ENCODE data around the gene YAF2. TPM values are rescaled to one million over a fixed set of nuclear protein-coding genes. Genes with fewer than 3 reads are reported as not detected.
A peak's percentile ranks its signal among the peaks of the same experiment; 100 is the strongest.

YAF2 gene
- total RNA-seq: 30.5 and 33.8 TPM in 2 replicates
- long read RNA-seq, full-length matches to known transcripts: 6 of 14 reads
- long read RNA-seq, partial matches to known transcripts: 1 of 14 reads
- long read RNA-seq, other reads (novel, unspliced or antisense): 7 of 14 reads

DNA sequence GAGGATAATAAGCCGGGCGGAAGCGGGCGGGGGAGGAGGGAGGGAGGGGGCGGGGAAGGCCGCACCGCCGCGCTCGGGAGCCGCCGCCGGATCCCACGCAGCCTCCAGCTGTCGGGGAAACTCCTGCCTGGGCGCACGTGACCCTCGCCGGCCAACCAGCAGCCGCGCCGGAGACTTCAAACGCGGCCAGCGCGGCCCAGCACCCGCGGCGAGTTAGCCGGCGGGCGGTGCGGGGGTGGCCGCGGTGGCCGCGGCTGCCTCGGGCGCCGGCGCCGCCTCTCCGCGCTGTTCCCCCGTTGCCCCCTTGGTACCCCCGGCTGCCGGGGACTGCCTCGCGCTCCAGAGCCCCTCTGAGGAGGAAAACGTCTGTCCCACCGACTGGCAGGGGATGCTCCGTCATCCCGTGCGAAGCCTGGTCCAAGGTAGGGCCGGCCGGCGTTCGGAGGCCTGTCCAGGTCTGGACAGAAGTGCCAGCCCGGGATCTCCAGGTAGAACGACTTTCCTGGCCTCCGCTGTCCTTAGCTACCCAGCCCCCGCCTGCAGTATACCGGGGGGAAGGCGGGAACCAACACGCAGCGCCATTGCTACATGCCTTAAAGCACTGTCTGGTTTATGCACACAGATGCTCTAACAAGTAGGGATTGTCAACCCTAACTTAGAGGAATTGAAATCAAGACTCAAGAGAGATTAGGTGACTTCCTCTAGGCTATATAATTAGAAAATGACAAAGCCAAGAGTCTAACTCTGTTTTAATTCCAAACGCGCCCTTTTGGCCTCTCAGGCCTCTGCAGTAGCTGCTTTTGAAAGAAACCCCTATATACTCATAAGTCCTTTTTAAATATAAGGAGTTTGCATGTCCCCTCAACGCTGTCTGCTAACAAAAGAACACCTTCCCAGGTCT is at the start of gene YAF2:
TSS of gene YAF2 (minus strand) at position 9 of the 901 bp plus-strand sequence. CDS start 68 bp downstream, outside the sequence.
- peak within 1 kb of the TSS; percentile 89 for H3K4me3 Mint-ChIP-seq (ENCODE audit: low read depth)
- DNase-seq (ENCODE audit: low spot score, unreplicated experiment): peak; percentile 83
- peaks cover 3% of the 10 kb centered on the region for H3K27me3 Mint-ChIP-seq
- TF ChIP-seq, protein P1, sequence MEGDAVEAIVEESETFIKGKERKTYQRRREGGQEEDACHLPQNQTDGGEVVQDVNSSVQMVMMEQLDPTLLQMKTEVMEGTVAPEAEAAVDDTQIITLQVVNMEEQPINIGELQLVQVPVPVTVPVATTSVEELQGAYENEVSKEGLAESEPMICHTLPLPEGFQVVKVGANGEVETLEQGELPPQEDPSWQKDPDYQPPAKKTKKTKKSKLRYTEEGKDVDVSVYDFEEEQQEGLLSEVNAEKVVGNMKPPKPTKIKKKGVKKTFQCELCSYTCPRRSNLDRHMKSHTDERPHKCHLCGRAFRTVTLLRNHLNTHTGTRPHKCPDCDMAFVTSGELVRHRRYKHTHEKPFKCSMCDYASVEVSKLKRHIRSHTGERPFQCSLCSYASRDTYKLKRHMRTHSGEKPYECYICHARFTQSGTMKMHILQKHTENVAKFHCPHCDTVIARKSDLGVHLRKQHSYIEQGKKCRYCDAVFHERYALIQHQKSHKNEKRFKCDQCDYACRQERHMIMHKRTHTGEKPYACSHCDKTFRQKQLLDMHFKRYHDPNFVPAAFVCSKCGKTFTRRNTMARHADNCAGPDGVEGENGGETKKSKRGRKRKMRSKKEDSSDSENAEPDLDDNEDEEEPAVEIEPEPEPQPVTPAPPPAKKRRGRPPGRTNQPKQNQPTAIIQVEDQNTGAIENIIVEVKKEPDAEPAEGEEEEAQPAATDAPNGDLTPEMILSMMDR (IDR thresholded peaks at IDR 0.05; ENCODE audit: unreplicated experiment): no peak
- H3K27ac Mint-ChIP-seq: peak within 1 kb of the TSS; percentile 97
- no peaks in the 10 kb centered on the region for H3K9me3 Mint-ChIP-seq (ENCODE audit: low read depth)
- peaks cover 18% of the 10 kb centered on the region for H3K4me1 Mint-ChIP-seq (ENCODE audit: low read depth)
- peaks cover 5% of the 10 kb centered on the region for H3K36me3 Mint-ChIP-seq (ENCODE audit: insufficient read depth)

DNA sequence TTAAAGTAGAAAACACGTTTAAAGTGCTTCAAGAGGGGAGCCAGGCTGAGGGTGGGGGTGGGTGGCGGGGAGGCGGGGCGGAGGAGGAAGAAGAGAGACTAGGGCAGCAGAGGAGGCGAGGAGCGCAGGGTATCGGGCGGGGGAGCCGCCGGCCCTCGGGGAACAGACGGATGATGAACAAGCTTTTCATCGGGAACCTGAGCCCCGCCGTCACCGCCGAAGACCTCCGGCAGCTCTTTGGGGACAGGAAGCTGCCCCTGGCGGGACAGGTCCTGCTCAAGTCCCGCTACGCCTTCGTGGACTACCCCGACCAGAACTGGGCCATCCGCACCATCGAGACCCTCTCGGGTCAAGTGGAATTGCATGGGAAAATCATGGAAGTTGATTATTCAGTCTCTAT is 48.7 kb upstream of the YAF2 start:
- Mint-ChIP-seq H3K4me3 (ENCODE audit: low read depth) (no peak overlapping the region), H3K4me1 (ENCODE audit: low read depth) (peaks cover 9% of the 10 kb centered on the region), H3K9me3 (ENCODE audit: low read depth) (no peaks in the 10 kb centered on the region), H3K36me3 (ENCODE audit: insufficient read depth) (no peaks in the 10 kb centered on the region), H3K27ac (no peak overlapping the region), H3K27me3 (peaks cover 5% of the 10 kb centered on the region)
- TF ChIP-seq, protein P1 (IDR thresholded peaks at IDR 0.05; ENCODE audit: unreplicated experiment): no peak
- no peak for DNase-seq (ENCODE audit: low spot score, unreplicated experiment)

GRCh38 chr12:42285431-42285830 is 47.4 kb upstream of the YAF2 start:
- H3K36me3 Mint-ChIP-seq (ENCODE audit: insufficient read depth): no peaks in the 10 kb centered on the region
- peaks cover 13% of the 10 kb centered on the region for H3K4me1 Mint-ChIP-seq (ENCODE audit: low read depth)
- TF ChIP-seq, protein P1 (IDR thresholded peaks at IDR 0.05; ENCODE audit: unreplicated experiment): no peak
- no peak for DNase-seq (ENCODE audit: low spot score, unreplicated experiment)
- no peaks in the 10 kb centered on the region for H3K9me3 Mint-ChIP-seq (ENCODE audit: low read depth)
- H3K4me3 Mint-ChIP-seq (ENCODE audit: low read depth): no peak overlapping the region
- H3K27ac Mint-ChIP-seq: no peak overlapping the region
- peaks cover 5% of the 10 kb centered on the region for H3K27me3 Mint-ChIP-seq

DNA sequence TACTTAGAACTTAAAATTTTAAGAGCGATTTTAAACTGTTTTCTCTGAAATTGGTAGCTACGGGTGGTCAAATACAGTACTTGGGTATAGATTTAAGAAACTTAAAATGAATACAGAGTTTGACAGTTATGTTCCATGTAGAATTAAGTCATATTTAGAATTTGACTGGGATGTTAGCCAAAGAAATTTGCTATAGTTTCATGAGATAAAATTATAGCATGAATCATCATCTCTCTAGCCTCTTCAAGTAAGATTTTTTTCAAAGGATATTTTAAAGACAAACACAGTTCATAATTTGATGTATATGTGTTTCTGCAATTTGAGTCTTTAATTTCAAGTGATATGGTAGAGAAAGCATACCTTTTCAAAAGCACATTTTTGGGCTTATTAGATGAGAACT is 46.8 kb upstream of the YAF2 start:
- no peaks in the 10 kb centered on the region for H3K36me3 Mint-ChIP-seq (ENCODE audit: insufficient read depth)
- peaks cover 8% of the 10 kb centered on the region for H3K27me3 Mint-ChIP-seq
- no peak overlapping the region for H3K27ac Mint-ChIP-seq
- H3K4me1 Mint-ChIP-seq (ENCODE audit: low read depth): peaks cover 13% of the 10 kb centered on the region
- no peak for DNase-seq (ENCODE audit: low spot score, unreplicated experiment)
- no peaks in the 10 kb centered on the region for H3K9me3 Mint-ChIP-seq (ENCODE audit: low read depth)
- no peak overlapping the region for H3K4me3 Mint-ChIP-seq (ENCODE audit: low read depth)
- TF ChIP-seq, protein P1 (IDR thresholded peaks at IDR 0.05; ENCODE audit: unreplicated experiment): no peak

DNA sequence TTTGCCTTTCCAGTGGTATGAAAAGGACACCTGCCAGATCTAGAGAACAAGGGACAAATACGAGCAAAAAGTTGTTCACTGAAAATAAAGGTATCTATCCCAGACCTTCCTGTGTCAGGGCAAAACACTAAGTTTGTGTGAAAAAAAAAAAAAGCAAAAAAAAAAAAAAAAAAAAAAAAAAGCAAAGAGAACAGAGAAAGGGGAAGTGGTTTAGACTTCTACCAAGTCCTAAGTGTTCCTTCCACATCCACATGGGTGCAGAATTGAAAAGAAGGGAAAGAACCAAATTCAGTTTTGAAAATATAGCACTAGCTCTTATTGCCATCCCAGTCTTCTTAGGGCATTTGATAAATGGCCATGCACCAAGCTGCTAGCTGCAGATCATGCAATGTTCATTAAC is 46.1 kb upstream of the YAF2 start:
- Mint-ChIP-seq H3K4me3 (ENCODE audit: low read depth) (no peak overlapping the region), H3K27ac (no peak overlapping the region), H3K4me1 (ENCODE audit: low read depth) (peaks cover 13% of the 10 kb centered on the region), H3K9me3 (ENCODE audit: low read depth) (no peaks in the 10 kb centered on the region), H3K27me3 (peaks cover 8% of the 10 kb centered on the region), H3K36me3 (ENCODE audit: insufficient read depth) (no peaks in the 10 kb centered on the region)
- no peak for DNase-seq (ENCODE audit: low spot score, unreplicated experiment)
- TF ChIP-seq, protein P1 (IDR thresholded peaks at IDR 0.05; ENCODE audit: unreplicated experiment): no peak

All from progenitor cell of endocrine pancreas (in vitro differentiated cells).